ENCODE measurements around the gene PLCG2.

Gene PLCG2

DNA sequence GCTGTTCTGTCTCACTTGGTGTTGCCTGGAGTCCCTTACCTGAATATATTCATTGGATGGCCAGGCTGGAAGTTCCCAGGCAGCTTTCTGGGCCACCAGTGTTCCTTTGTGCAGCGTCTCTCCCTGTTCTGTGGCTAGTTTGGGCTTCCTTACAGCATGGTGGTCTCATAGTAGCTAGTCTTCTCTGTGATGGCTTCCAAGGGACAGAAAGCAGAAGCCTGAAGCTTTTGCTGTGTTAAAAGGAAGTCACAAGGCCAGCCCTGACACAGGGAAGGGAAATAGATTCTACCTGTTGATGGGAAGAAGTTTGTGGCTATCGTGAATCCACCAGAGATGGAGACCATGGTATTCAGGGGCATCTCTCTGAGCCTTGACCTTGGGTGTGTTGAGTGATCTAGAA is 34.6 kb downstream of the PLCG2 start:
- TF ChIP-seq SIN3A (IDR thresholded peaks at IDR 0.05; ENCODE audit: borderline replicate concordance, insufficient read depth, low read length), result no peak
- TF ChIP-seq REST (IDR thresholded peaks at IDR 0.05; ENCODE audit: insufficient read depth in 1 of 2, low read depth in 2 of 2, low read length in 2 of 2), result no peak
- no peak for TF ChIP-seq POLR2AphosphoS5 (IDR thresholded peaks at IDR 0.05; ENCODE audit: low read depth, low read length)

GRCh38 chr16:81814751-81815428 is 35.8 kb downstream of the PLCG2 start:
- TF ChIP-seq SIN3A (IDR thresholded peaks at IDR 0.05; ENCODE audit: borderline replicate concordance, insufficient read depth, low read length), result no peak
- no peak for TF ChIP-seq REST (IDR thresholded peaks at IDR 0.05; ENCODE audit: insufficient read depth in 1 of 2, low read depth in 2 of 2, low read length in 2 of 2)
- no peak for TF ChIP-seq POLR2AphosphoS5 (IDR thresholded peaks at IDR 0.05; ENCODE audit: low read depth, low read length)
- no peak for TF ChIP-seq FOXP2 (optimal IDR thresholded peaks at IDR 0.05; ENCODE audit: borderline replicate concordance, extremely low read depth, extremely low read length, insufficient read depth)
- TF ChIP-seq TAF1 (IDR thresholded peaks at IDR 0.05; ENCODE audit: borderline replicate concordance, insufficient read depth, low read length), result no peak

GRCh38 chr16:81815429-81815766 is 36.3 kb downstream of the PLCG2 start:
- TF ChIP-seq REST (IDR thresholded peaks at IDR 0.05; ENCODE audit: insufficient read depth in 1 of 2, low read depth in 2 of 2, low read length in 2 of 2), result no peak

- TF ChIP-seq TAF1 (IDR thresholded peaks at IDR 0.05; ENCODE audit: borderline replicate concordance, insufficient read depth, low read length), result no peak
- no peak for TF ChIP-seq REST (IDR thresholded peaks at IDR 0.05; ENCODE audit: insufficient read depth in 1 of 2, low read depth in 2 of 2, low read length in 2 of 2)
- TF ChIP-seq POLR2AphosphoS5 (IDR thresholded peaks at IDR 0.05; ENCODE audit: low read depth, low read length), result no peak
- no peak for TF ChIP-seq FOXP2 (optimal IDR thresholded peaks at IDR 0.05; ENCODE audit: borderline replicate concordance, extremely low read depth, extremely low read length, insufficient read depth)
- no peak for TF ChIP-seq SIN3A (IDR thresholded peaks at IDR 0.05; ENCODE audit: borderline replicate concordance, insufficient read depth, low read length)
Observed at GRCh38 chr16:81816351-81816750, 37.3 kb downstream of the PLCG2 start.

DNA sequence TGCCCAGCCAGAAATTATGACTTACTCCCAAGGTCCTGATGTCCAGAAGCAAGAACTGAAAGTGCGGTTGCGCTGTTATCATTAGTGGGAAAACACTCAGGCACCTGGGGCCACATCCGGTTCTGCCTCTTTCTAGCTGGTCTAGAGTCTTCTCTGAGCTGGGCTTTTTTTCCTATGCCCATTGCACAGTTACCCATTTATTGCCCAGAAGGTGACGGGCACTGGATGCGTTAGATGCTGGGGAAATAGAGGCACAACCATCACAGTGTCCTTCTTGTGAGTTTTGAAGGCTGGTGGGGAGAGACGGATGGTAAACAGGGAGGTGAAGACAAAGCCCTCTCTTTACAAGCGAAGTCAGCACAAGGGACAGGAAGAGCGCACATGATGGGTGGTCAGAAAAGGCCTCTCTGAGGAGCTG is 37.7 kb downstream of the PLCG2 start:
- TF ChIP-seq POLR2AphosphoS5 (IDR thresholded peaks at IDR 0.05; ENCODE audit: low read depth, low read length) (no peak), REST (IDR thresholded peaks at IDR 0.05; ENCODE audit: insufficient read depth in 1 of 2, low read depth in 2 of 2, low read length in 2 of 2) (no peak), FOXP2 (optimal IDR thresholded peaks at IDR 0.05; ENCODE audit: borderline replicate concordance, extremely low read depth, extremely low read length, insufficient read depth) (no peak), SIN3A (IDR thresholded peaks at IDR 0.05; ENCODE audit: borderline replicate concordance, insufficient read depth, low read length) (no peak), TAF1 (IDR thresholded peaks at IDR 0.05; ENCODE audit: borderline replicate concordance, insufficient read depth, low read length) (no peak)

Measured in PFSK-1 (cell line).